Measurements from ENCODE around the gene C22orf23.

- TF ChIP-seq CTCF (IDR thresholded peaks at IDR 0.05) (no peak), POLR2AphosphoS5 (IDR thresholded peaks at IDR 0.05) (no peak), POLR2A (IDR thresholded peaks at IDR 0.05) (no peak)
These were observed 57.2 kb downstream of the C22orf23 start for GRCh38 chr22:37896181-37896592.
